Cardiac muscle cell (in vitro differentiated cells and primary cell): ENCODE measurements around the gene CPN1. TPM values are rescaled to one million over a fixed set of nuclear protein-coding genes. Genes with fewer than 3 reads are reported as not detected.

Experiments
- DNase-seq, 2 donors: peaks; one replicate each; pipeline versions ENCODE4 v3.0.0 to v3.0.0-alpha.2; 2010 to 2017; ENCODE audit warnings: low read depth in 1 of 2, low spot score in 1 of 2
- H3K27ac ChIP-seq: fragments of 200-600 bp; sonication (generic); 2 replicates; pipeline ENCODE4 v1.5.1; 2016
- H3K27me3 ChIP-seq: fragments of 200-600 bp; sonication (generic); 2 replicates; pipeline ENCODE4 v1.6.0; 2016; ENCODE audit warnings: control low read depth
- H3K36me3 ChIP-seq: fragments of 200-600 bp; sonication (generic); 2 replicates; pipeline ENCODE4 v1.5.1; 2016; ENCODE audit warnings: control low read depth
- H3K4me1 ChIP-seq: fragments of 200-600 bp; sonication (generic); 2 replicates; pipeline ENCODE4 v1.8.1; 2017; ENCODE audit warnings: low read depth, mild to moderate bottlenecking, mixed run types
- H3K4me3 ChIP-seq: fragments of 200-600 bp; sonication (generic); 2 replicates; pipeline ENCODE4 v1.5.1; 2016; ENCODE audit warnings: mild to moderate bottlenecking
- H3K9me3 ChIP-seq: fragments of 200-600 bp; sonication (generic); 2 replicates; pipeline ENCODE4 v1.5.1; 2017; ENCODE audit warnings: low read depth, mild to moderate bottlenecking, control low read depth
- polyA plus RNA-seq: library from polyadenylated mRNA; unstranded; fragments of >200 nt; fragmentation: Nextera tagmentation; extraction: Ambion mirVana; gene quantifications from 2 replicates; pipeline ENCODE4 v1.2.1, GENCODE V29; 2016
- total RNA-seq: library from RNA; depleted of rRNA; stranded (reverse); fragments of >200 nt; gene quantifications from 2 replicates; pipeline ENCODE4 v1.2.3, GENCODE V29; 2016
- TF ChIP-seq, protein P1 (sequence below): IDR thresholded peaks from 2 replicates; pipeline ENCODE4 v1.5.1; 2012; ENCODE audit warnings: low read depth, mild to moderate bottlenecking, low read length

The CPN1 gene
- total and polyA plus RNA-seq, 2 experiments from 2014 or later = not detected

DNA sequence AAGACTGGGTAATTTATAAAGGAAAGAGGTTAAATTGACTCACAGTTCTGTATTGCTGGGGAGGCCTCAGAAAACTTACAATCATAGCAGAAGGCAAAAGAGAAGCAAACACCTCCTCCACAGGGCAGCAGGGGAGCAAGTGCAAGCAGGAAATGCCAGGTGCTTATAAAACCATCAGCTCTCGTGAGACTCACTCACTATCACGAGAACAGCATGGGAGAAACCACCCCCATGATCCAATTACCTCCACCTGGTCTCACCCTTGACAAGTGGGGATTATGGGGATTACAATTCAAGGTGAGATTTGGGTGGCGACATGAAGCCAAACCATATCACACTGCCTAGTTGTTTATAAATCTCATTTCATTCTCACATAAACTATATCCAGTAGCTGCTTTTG lies 28.0 kb upstream of the CPN1 start:
- no peak for DNase-seq
- peaks cover 4% of the 10 kb centered on the region for H3K27me3 ChIP-seq
- no peaks in the 10 kb centered on the region for H3K4me1 ChIP-seq
- H3K27ac ChIP-seq = no peak overlapping the region
- TF ChIP-seq, protein P1, sequence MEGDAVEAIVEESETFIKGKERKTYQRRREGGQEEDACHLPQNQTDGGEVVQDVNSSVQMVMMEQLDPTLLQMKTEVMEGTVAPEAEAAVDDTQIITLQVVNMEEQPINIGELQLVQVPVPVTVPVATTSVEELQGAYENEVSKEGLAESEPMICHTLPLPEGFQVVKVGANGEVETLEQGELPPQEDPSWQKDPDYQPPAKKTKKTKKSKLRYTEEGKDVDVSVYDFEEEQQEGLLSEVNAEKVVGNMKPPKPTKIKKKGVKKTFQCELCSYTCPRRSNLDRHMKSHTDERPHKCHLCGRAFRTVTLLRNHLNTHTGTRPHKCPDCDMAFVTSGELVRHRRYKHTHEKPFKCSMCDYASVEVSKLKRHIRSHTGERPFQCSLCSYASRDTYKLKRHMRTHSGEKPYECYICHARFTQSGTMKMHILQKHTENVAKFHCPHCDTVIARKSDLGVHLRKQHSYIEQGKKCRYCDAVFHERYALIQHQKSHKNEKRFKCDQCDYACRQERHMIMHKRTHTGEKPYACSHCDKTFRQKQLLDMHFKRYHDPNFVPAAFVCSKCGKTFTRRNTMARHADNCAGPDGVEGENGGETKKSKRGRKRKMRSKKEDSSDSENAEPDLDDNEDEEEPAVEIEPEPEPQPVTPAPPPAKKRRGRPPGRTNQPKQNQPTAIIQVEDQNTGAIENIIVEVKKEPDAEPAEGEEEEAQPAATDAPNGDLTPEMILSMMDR = no peak
- H3K9me3 ChIP-seq = no peaks in the 10 kb centered on the region
- H3K4me3 ChIP-seq = no peak overlapping the region
- no peaks in the 10 kb centered on the region for H3K36me3 ChIP-seq

DNA sequence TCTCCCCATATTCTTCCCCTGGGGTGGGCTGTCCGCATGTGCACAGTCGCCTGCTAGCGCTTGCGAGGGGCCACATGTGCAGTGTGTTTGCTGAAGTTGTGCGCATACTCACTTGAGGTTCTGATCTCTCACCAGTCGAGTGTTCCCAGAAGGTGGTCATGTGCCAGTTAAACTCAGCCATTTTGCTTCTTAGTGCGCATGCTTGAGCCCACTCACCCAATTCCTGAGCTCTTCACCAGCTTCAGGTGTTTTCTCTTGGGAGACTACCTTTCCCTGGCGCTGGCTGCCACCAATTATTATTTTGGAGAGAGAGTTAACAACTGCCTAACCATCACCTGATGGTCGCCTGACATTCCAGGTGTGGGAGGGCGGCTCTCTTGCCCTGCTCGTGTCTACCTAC lies 25.2 kb upstream of the CPN1 start:
- Histone ChIP-seq H3K27me3 (no peaks in the 10 kb centered on the region), H3K27ac (no peak overlapping the region), H3K4me1 (no peaks in the 10 kb centered on the region), H3K4me3 (no peak overlapping the region), H3K36me3 (no peaks in the 10 kb centered on the region), H3K9me3 (no peaks in the 10 kb centered on the region)
- no peak for DNase-seq
- TF ChIP-seq, protein P1 = no peak

DNA sequence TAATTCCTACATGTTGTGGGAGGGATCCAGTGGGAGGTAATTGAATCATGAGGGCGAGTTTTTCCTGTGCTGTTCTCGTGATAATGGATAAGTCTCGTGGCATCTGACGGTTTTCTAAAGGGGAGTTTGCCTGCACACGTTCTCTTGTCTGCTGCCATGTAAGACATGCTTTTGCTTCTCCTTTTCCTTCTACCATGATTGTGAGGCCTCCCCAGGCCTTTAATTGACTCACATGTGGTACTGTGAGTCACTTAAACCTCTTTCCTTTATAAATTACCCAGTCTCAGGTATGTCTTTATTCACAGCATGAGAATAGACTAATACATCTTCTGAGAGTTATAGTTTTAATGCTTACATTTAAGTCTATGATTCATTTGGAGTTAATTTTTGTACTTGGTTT lies 22.6 kb upstream of the CPN1 start:
- no peak for DNase-seq
- Histone ChIP-seq H3K4me1 (no peaks in the 10 kb centered on the region), H3K27ac (no peak overlapping the region), H3K9me3 (no peaks in the 10 kb centered on the region), H3K4me3 (no peak overlapping the region), H3K36me3 (no peaks in the 10 kb centered on the region), H3K27me3 (no peaks in the 10 kb centered on the region)
- TF ChIP-seq, protein P1 = no peak

DNA sequence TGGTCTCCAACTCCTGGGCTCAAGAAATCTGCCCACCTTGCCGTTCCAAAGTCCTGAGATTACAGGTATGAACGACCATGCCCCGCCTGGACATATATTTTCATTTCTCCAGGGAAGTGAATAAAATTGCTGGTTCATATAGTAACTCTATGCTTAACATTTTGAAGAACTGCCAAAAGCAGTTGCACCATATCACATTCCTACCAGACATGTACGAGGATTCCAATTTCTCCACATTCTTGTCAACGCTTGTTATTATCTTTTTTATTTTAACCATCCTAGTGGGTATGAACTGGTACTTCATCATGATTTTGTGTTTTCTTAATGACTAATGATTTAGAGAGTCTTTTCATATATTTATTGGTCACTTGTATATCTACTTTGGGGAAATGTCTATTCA lies 21.9 kb upstream of the CPN1 start:
- H3K27me3 ChIP-seq = no peaks in the 10 kb centered on the region
- H3K9me3 ChIP-seq = no peaks in the 10 kb centered on the region
- no peaks in the 10 kb centered on the region for H3K36me3 ChIP-seq
- no peak overlapping the region for H3K27ac ChIP-seq
- H3K4me1 ChIP-seq = no peaks in the 10 kb centered on the region
- TF ChIP-seq, protein P1 = no peak
- peak in 1 of 2 donors; percentile 89 for DNase-seq
- H3K4me3 ChIP-seq = no peak overlapping the region

DNA sequence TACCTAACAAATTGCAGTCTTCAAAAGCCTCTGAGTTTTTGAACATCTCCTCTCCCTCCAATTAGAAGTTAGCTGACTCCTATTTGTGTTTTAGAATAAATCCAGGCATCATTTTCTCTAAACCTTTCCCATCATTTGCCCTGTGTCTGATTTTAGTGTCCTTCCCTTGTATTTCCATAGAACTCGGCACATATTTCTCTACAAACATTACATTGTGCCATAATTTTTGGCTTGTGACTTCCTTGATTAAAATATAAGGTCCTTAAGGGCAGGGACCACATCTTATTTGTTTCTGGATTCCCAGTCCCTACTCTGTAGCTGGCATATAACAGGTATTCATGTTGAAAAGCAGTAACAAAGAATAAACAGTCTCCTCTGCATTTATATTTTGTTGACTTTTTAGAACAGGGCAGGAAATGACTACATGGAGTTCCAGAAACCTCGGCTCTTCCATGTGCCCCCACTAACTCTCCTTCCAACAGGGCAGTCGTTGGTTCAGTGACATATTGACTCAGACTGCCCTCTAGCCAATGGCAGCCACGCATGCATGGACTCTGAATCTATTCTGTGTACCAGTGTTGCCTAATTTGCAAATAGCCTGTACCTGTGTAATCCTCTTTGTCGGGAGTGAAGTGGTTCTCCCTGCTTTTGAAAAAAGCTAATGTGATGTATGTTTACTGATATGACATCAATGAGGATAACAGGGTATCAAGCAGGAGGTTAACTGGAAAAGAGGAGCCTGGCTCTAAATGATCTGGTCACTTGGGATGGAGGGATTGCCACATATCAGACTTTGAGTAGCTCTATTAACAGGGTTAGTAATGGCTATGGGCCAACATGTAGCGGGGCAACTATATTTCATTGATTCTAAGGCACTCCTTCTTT lies 19.8 kb upstream of the CPN1 start:
- H3K27me3 ChIP-seq = no peaks in the 10 kb centered on the region
- H3K4me3 ChIP-seq = no peak overlapping the region
- H3K4me1 ChIP-seq = no peaks in the 10 kb centered on the region
- TF ChIP-seq, protein P1 = no peak
- H3K9me3 ChIP-seq = no peaks in the 10 kb centered on the region
- H3K36me3 ChIP-seq = no peaks in the 10 kb centered on the region
- no peak overlapping the region for H3K27ac ChIP-seq
- DNase-seq = no peak
